HEK293 (cell line): ENCODE data around the gene ZIC4.

Experiments used
- CTCF ChIA-PET: fragments of 350-600 bp; formaldehyde crosslinking; extraction: SDS; loops from one replicate; lab custom pipeline; 2021; ENCODE audit warnings: antibody characterized with exemption; lab: Yijun Ruan, JAX
- POLR2A ChIA-PET: fragments of 300-600 bp; formaldehyde crosslinking; extraction: SDS; loops from one replicate; lab custom pipeline; 2020; ENCODE audit warnings: antibody characterized with exemption, inconsistent platforms; lab: Yijun Ruan, JAX
- H3K27ac ChIP-seq: fragments of 200-500 bp; sonication (Bioruptor generic); 2 replicates; pipeline ENCODE4 v1.5.1; 2014; ENCODE audit warnings: low read depth, low read length, control low read depth, inconsistent platforms; ENCODE audit errors: extremely low read depth
- H3K36me3 ChIP-seq, 2 experiments: fragments of 200-500 bp in 1 of 2; sonication (Bioruptor generic) in 1 of 2; 1 replicate in 1 of 2; 2 replicates in 1 of 2; pipeline ENCODE4 v1.5.1; 2014 to 2017; ENCODE audit warnings: inconsistent platforms in 2 of 2, low read length in 2 of 2; ENCODE audit not compliant: control insufficient read depth in 2 of 2, insufficient read depth in 1 of 2
- H3K4me1 ChIP-seq: fragments of 200-500 bp; sonication (Bioruptor generic); 2 replicates; pipeline ENCODE4 v1.5.1; 2014; ENCODE audit warnings: mild to moderate bottlenecking, low read length, inconsistent platforms; ENCODE audit not compliant: control insufficient read depth, insufficient read depth
- H3K4me3 ChIP-seq: 2 replicates; pipeline ENCODE4 v1.5.1; 2011; ENCODE audit warnings: low read depth, mild to moderate bottlenecking, control low read depth, low read length, moderate library complexity
- H3K9me3 ChIP-seq: fragments of 200-500 bp; sonication (Bioruptor generic); 2 replicates; pipeline ENCODE4 v1.5.1; 2014; ENCODE audit warnings: low read depth, low read length, inconsistent platforms; ENCODE audit not compliant: control insufficient read depth, insufficient read depth
- GFI1B ChIP-seq: fragments of 450-650 bp; formaldehyde crosslinking; IDR thresholded peaks from 2 replicates; pipeline ENCODE4 v1.5.1; 2016; ENCODE audit warnings: missing biosample characterization, missing genetic modification characterization
- HOXA7 ChIP-seq: sonication (generic); formaldehyde crosslinking; IDR thresholded peaks from 2 replicates; pipeline ENCODE4 v1.8.1; 2022; ENCODE audit warnings: missing genetic modification reagents, borderline replicate concordance
- HOXD13 ChIP-seq: sonication (generic); formaldehyde crosslinking; IDR thresholded peaks from 2 replicates; pipeline ENCODE4 v1.8.0; 2022; ENCODE audit warnings: missing genetic modification reagents, borderline replicate concordance
- IKZF3 ChIP-seq: fragments of 450-650 bp; IDR thresholded peaks from 2 replicates; pipeline ENCODE4 v1.5.0; 2018; ENCODE audit warnings: missing biosample characterization, mild to moderate bottlenecking, missing genetic modification characterization, moderate library complexity
- KLF9 ChIP-seq: fragments of 450-650 bp; formaldehyde crosslinking; IDR thresholded peaks from 2 replicates; pipeline ENCODE4 v1.5.1; 2016; ENCODE audit warnings: missing biosample characterization, missing genetic modification characterization, low read depth
- SCRT1 ChIP-seq: fragments of 450-650 bp; formaldehyde crosslinking; IDR thresholded peaks from 2 replicates; pipeline ENCODE4 v1.5.1; 2016; ENCODE audit warnings: missing biosample characterization, missing genetic modification characterization, borderline replicate concordance
- ZBTB17 ChIP-seq: fragments of 450-650 bp; formaldehyde crosslinking; IDR thresholded peaks from 2 replicates; pipeline ENCODE4 v1.5.1; 2016; ENCODE audit warnings: missing biosample characterization, missing genetic modification characterization
- ZNF10 ChIP-seq: fragments of 450-650 bp; formaldehyde crosslinking; IDR thresholded peaks from 2 replicates; pipeline ENCODE4 v1.5.1; 2017; ENCODE audit warnings: missing biosample characterization, missing genetic modification characterization
- ZNF133 ChIP-seq: fragments of 450-650 bp; formaldehyde crosslinking; IDR thresholded peaks from 2 replicates; pipeline ENCODE4 v1.5.1; 2016; ENCODE audit warnings: missing biosample characterization, missing genetic modification characterization
- ZNF202 ChIP-seq: fragments of 450-650 bp; formaldehyde crosslinking; IDR thresholded peaks from 2 replicates; pipeline ENCODE4 v1.5.1; 2016; ENCODE audit warnings: missing biosample characterization, missing genetic modification characterization, borderline replicate concordance
- ZNF221 ChIP-seq: fragments of 450-650 bp; formaldehyde crosslinking; IDR thresholded peaks from 2 replicates; pipeline ENCODE4 v1.5.1; 2017; ENCODE audit warnings: missing biosample characterization, missing genetic modification characterization, borderline replicate concordance
- ZNF311 ChIP-seq: fragments of 450-650 bp; formaldehyde crosslinking; IDR thresholded peaks from 2 replicates; pipeline ENCODE4 v1.5.1; 2017; ENCODE audit warnings: missing biosample characterization, missing genetic modification characterization, borderline replicate concordance
- ZNF510 ChIP-seq: fragments of 450-650 bp; formaldehyde crosslinking; IDR thresholded peaks from 2 replicates; pipeline ENCODE4 v1.5.1; 2018; ENCODE audit warnings: mild to moderate bottlenecking, missing genetic modification characterization, missing biosample characterization; ENCODE audit not compliant: insufficient replicate concordance
- ZNF548 ChIP-seq: fragments of 450-650 bp; formaldehyde crosslinking; IDR thresholded peaks from 2 replicates; pipeline ENCODE4 v1.5.1; 2016; ENCODE audit warnings: missing biosample characterization, missing genetic modification characterization
- ZNF549 ChIP-seq: fragments of 450-650 bp; IDR thresholded peaks from 2 replicates; pipeline ENCODE4 v1.5.1; 2018; ENCODE audit warnings: missing biosample characterization, missing genetic modification characterization, mild to moderate bottlenecking, inconsistent platforms, moderate library complexity
- ZNF623 ChIP-seq: fragments of 450-650 bp; formaldehyde crosslinking; IDR thresholded peaks from 2 replicates; pipeline ENCODE4 v1.5.1; 2016; ENCODE audit warnings: missing biosample characterization, missing genetic modification characterization
- ZNF629 ChIP-seq: fragments of 450-650 bp; formaldehyde crosslinking; IDR thresholded peaks from 2 replicates; pipeline ENCODE4 v1.5.1; 2017; ENCODE audit warnings: missing biosample characterization, missing genetic modification characterization
- ZNF707 ChIP-seq: fragments of 450-650 bp; formaldehyde crosslinking; IDR thresholded peaks from 2 replicates; pipeline ENCODE4 v1.5.1; 2016; ENCODE audit warnings: missing biosample characterization, missing genetic modification characterization
- ZNF830 ChIP-seq: fragments of 450-650 bp; IDR thresholded peaks from 2 replicates; pipeline ENCODE4 v1.5.0; 2018; ENCODE audit warnings: missing biosample characterization, missing genetic modification characterization, low read depth, mild to moderate bottlenecking, moderate library complexity
- TF ChIP-seq, protein P1 (sequence below): fragments of 450-650 bp; formaldehyde crosslinking; IDR thresholded peaks from 2 replicates; pipeline ENCODE4 v1.5.1; 2017; ENCODE audit warnings: missing biosample characterization, mild to moderate bottlenecking, missing genetic modification characterization, moderate library complexity
- TF ChIP-seq, protein P2 (sequence below): fragments of 450-650 bp; formaldehyde crosslinking; IDR thresholded peaks from 2 replicates; pipeline ENCODE4 v1.5.1; 2017; ENCODE audit warnings: missing biosample characterization, missing genetic modification characterization
- TF ChIP-seq, protein P3 (sequence below): fragments of 450-650 bp; formaldehyde crosslinking; IDR thresholded peaks from 2 replicates; pipeline ENCODE4 v1.5.1; 2016; ENCODE audit warnings: missing biosample characterization, missing genetic modification characterization
- TF ChIP-seq, protein P4 (sequence below): fragments of 450-650 bp; formaldehyde crosslinking; IDR thresholded peaks from 2 replicates; pipeline ENCODE4 v1.5.1; 2016; ENCODE audit warnings: missing biosample characterization, missing genetic modification characterization

Gene ZIC4

DNA sequence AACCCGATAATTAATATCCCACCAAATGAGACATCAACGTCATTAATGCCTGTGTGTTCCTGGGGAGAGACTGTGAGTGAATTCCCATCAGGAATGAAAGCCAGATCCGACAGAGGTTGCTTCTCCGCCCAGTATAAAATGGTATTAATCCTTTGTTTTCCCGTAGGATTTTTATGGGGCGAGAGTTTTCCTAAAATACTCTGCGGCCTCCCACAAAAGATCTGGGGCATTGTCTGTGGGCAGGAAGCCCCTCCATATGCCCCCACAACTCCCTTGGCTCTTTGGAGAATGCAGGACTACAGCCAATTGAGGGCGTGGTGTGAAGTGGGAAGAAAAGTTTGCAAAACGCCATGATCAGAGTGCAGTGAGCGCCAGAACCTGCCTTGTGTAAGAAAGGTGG is 26.7 kb downstream of the ZIC4 start (continued):
- TF ChIP-seq, protein P1, sequence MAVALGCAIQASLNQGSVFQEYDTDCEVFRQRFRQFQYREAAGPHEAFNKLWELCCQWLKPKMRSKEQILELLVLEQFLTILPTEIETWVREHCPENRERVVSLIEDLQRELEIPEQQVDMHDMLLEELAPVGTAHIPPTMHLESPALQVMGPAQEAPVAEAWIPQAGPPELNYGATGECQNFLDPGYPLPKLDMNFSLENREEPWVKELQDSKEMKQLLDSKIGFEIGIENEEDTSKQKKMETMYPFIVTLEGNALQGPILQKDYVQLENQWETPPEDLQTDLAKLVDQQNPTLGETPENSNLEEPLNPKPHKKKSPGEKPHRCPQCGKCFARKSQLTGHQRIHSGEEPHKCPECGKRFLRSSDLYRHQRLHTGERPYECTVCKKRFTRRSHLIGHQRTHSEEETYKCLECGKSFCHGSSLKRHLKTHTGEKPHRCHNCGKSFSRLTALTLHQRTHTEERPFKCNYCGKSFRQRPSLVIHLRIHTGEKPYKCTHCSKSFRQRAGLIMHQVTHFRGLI (tag by site-specific recombination) = no peak
- TF ChIP-seq ZNF510 (tag by site-specific recombination) = no peak
- TF ChIP-seq ZNF830 (tag by site-specific recombination) = no peak

DNA sequence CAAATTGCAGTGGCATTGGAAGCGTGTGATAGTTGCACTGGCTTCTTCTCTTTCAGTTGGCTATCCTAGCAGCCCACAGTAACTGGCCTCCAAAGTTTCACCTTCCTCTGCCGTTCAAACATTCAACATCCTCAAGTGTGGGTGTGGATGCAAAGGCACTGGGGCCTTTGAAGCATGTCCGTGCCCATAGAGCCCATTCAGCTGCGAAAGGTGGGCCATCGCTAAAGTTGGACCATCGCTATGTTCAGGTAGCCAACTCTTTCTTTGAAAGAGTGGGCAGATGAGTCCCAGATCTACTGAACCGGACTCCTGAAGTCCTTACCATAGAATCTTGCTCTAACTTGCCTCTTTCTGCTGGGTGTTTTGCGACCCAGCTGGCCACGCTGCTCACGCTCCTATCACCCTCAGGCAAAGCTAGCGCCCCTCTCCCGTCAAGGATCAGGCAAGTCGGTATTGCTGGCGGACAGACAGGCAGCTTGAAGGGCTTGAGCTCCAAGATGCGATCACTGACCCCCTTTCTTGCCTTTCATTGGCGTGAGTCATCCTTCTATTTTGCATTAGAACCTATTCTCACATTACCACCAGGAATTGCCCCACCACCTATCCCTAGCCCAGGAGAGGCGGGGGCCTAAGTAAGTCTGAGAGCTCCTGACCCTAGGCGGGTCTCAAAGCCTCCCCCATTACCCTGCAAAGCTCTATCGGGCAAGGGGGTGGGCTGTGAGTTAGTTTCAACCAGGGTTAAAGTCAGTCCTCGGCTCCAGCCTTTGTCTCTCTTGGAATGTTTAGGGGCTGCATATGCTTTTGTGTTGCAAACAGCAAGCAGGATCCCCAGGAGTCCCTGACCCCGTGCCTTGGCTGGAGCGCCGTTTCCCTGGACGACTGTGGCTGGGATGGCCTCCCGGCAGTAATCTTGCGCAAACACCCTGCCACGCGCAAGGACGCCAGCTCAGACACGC is 28.7 kb downstream of the ZIC4 start:
- Histone ChIP-seq H3K27ac (no peak overlapping the region), H3K4me1 (no peaks in the 10 kb centered on the region), H3K9me3 (no peaks in the 10 kb centered on the region), H3K4me3 (no peak overlapping the region), H3K36me3 (no peaks in the 10 kb centered on the region)
- TF ChIP-seq ZNF548 = no peak
- TF ChIP-seq SCRT1 = no peak
- ChIA-PET CTCF (interaction anchor here (0.6 kb wide), 1 partner anchor 845 kb away, joined by 3 read pairs; no protein-coding TSS in a partner anchor), POLR2A (no interaction called here)

DNA sequence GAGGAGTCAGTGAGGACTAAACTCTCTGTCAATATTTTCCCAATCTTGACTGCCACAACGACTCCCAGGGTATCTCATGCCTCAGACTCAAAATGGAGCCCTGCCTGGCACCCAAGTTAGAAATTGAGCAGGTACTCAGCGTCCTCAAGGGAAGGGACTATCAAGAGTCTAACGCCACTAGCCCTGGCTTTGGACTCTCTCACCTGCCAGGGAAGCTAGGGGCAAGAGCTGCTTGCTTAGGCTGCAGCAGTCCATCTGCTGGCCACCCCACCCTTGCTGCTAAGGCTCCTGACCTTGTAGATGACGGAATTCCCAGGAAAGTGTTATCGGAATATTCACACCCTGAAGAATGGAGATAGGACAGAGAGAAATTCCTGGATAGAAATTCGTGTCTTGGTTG is 33.0 kb downstream of the ZIC4 start:
- TF ChIP-seq ZNF10 (tag by site-specific recombination) = no peak
- no peak for TF ChIP-seq ZNF623 (tag by site-specific recombination)
- no peak for TF ChIP-seq ZNF202 (tag by site-specific recombination)
- TF ChIP-seq, protein P2, sequence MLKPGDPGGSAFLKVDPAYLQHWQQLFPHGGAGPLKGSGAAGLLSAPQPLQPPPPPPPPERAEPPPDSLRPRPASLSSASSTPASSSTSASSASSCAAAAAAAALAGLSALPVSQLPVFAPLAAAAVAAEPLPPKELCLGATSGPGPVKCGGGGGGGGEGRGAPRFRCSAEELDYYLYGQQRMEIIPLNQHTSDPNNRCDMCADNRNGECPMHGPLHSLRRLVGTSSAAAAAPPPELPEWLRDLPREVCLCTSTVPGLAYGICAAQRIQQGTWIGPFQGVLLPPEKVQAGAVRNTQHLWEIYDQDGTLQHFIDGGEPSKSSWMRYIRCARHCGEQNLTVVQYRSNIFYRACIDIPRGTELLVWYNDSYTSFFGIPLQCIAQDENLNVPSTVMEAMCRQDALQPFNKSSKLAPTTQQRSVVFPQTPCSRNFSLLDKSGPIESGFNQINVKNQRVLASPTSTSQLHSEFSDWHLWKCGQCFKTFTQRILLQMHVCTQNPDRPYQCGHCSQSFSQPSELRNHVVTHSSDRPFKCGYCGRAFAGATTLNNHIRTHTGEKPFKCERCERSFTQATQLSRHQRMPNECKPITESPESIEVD (tag by site-specific recombination) = no peak
- TF ChIP-seq, protein P3, sequence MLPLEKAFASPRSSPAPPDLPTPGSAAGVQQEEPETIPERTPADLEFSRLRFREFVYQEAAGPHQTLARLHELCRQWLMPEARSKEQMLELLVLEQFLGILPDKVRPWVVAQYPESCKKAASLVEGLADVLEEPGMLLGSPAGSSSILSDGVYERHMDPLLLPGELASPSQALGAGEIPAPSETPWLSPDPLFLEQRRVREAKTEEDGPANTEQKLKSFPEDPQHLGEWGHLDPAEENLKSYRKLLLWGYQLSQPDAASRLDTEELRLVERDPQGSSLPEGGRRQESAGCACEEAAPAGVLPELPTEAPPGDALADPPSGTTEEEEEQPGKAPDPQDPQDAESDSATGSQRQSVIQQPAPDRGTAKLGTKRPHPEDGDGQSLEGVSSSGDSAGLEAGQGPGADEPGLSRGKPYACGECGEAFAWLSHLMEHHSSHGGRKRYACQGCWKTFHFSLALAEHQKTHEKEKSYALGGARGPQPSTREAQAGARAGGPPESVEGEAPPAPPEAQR (tag by site-specific recombination) = no peak
- no peak for TF ChIP-seq GFI1B
- no peak for TF ChIP-seq ZNF629
- no peak for TF ChIP-seq ZNF549 (tag by site-specific recombination)
- TF ChIP-seq IKZF3 = no peak
- TF ChIP-seq ZNF707 (tag by site-specific recombination) = no peak
- no peak for TF ChIP-seq ZNF311
- TF ChIP-seq ZBTB17 (tag by site-specific recombination) = no peak
- no peak for TF ChIP-seq HOXA7
- TF ChIP-seq, protein P4, sequence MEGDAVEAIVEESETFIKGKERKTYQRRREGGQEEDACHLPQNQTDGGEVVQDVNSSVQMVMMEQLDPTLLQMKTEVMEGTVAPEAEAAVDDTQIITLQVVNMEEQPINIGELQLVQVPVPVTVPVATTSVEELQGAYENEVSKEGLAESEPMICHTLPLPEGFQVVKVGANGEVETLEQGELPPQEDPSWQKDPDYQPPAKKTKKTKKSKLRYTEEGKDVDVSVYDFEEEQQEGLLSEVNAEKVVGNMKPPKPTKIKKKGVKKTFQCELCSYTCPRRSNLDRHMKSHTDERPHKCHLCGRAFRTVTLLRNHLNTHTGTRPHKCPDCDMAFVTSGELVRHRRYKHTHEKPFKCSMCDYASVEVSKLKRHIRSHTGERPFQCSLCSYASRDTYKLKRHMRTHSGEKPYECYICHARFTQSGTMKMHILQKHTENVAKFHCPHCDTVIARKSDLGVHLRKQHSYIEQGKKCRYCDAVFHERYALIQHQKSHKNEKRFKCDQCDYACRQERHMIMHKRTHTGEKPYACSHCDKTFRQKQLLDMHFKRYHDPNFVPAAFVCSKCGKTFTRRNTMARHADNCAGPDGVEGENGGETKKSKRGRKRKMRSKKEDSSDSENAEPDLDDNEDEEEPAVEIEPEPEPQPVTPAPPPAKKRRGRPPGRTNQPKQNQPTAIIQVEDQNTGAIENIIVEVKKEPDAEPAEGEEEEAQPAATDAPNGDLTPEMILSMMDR = no peak
- TF ChIP-seq ZNF133 = no peak
- TF ChIP-seq HOXD13 (CRISPR knock-in tag) = no peak
- TF ChIP-seq ZNF221 (tag by site-specific recombination) = no peak
- TF ChIP-seq KLF9 (tag by site-specific recombination) = no peak
- TF ChIP-seq, all 188 proteins: peak for 0
- POLR2A ChIA-PET = no interaction called here
- Histone ChIP-seq H3K9me3 (no peaks in the 10 kb centered on the region), H3K36me3 (no peaks in the 10 kb centered on the region), H3K4me1 (no peaks in the 10 kb centered on the region; the same call in 1 of the 2 replicates), H3K4me3 (no peak overlapping the region), H3K27ac (no peak overlapping the region)
- CTCF ChIA-PET = no interaction called here
